SKM-1 (cell line): ENCODE results near the gene SHFL.
A peak's percentile ranks its signal among the peaks of the same experiment; 100 is the strongest.

Source experiments
- DNase-seq: peaks from one replicate; lab custom pipeline; 2025; ENCODE audit not compliant: unreplicated experiment; lab: John Stamatoyannopoulos, UW

Gene SHFL

DNA sequence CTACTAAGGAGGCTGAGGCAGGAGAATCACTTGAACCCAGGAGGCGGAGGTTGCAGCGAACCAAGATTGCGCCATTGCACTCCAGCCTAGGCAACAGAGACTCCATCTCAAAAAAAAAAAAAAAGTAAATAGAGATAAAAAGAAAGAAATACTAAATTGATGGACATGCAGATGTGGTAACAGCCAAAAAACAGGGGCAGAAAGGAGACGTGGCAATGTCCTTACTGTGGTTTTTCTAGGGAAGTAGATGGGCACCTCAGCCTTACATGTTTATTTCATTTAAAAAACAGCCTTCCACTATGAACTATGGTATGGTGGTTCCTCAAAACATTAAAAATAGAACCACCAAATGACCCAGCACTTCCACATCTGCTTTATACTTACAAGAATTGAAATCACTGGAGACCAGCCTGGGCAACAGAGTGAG lies 40.1 kb downstream of the SHFL start:
- peak; percentile 65 for DNase-seq

DNA sequence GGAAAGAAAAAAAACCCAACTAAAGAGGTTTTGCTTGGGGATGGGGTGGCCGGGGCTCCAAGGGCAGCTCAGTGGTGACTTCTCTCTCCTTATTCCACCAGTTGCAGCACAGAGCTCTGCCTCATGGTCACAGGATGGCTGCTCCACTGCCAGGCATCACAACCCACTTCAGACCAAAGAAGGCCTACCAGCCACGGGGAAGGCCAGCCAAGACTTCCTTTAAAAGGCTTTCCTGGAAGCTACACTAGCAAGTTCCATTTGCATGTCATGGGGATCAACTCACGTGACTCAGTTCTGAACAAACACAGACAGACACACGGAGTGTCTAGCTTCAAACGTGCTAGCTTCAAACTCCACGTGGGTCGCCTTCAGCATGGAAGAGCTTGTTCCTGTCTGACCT lies 46.8 kb downstream of the SHFL start:
- no peak for DNase-seq

DNA sequence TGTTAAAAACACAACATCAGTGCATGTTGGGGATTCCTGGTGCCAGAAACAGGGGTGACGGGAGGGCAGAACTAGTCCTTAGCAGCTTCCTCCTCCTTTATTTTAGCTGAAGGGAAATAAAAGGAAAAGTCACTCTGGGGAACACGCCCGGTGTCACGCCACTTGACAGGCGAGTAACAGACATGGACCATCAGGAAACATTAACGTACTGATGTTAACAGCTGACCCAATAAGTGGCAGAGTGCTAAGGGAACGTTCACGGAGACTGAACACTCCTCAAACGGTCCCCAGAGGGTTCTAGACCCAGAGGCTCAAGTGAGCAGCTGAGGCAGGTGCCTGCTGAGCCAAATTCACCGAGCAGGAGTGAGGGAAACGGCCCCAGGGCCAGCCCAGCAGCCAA lies 47.5 kb downstream of the SHFL start:
- DNase-seq, result no peak

DNA sequence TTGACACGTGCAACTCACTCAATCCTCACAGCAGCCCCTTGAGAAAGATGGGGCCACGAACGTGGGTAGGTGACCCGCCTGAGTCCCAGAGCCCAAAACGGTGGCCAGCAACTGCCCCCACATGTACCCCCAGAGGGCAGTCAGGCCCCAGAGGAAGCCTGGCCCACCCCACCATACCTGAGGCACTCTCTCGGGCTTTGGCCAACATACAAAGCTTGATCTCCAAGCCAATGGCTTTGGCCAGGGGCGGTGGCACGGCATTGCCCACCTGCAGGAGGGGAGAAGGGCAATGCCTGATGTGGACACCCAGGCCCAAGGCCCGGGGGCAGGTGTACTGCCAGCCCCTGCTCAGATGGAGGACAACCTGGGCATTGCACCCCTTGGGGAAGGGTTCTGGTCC lies 47.9 kb downstream of the SHFL start:
- DNase-seq, result no peak

DNA sequence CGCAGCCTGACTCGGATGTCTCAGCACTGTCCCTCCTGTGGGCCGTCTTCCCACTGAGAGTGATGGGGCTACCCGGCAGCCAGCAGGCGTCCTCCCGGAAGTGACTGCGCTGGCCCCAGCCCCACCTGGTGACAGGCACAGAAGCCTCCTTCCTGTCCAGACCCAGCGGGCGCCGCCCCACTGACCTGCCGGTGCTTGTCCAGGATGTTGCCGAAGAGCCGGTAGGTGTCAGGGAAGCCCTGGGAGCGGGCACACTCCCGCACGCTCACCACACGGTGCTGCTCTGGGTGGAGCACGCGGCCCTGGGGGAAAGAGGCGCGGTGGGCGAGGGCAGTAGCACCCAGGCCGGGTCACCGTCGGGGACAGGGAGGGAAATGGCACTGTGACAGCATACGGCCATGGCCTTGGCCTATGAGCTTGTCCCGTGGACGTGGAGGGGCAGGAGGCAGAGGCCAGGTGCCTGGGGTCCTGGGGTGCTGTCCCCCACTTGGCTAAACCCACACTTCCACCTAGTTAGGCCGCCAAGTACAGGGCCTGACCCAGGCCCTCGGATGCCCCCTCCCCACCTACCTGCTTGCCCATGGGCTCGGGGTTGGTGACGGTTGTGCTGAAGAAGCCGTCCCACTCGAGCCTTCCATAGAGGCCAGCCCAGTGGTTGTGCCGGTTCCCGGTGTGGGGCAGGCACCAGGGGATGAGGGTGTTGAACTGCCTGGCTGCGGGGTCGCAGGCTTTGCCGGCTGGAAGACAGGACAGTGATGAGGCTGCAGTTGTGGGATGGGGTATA lies 49.6 kb downstream of the SHFL start:
- no peak for DNase-seq

DNA sequence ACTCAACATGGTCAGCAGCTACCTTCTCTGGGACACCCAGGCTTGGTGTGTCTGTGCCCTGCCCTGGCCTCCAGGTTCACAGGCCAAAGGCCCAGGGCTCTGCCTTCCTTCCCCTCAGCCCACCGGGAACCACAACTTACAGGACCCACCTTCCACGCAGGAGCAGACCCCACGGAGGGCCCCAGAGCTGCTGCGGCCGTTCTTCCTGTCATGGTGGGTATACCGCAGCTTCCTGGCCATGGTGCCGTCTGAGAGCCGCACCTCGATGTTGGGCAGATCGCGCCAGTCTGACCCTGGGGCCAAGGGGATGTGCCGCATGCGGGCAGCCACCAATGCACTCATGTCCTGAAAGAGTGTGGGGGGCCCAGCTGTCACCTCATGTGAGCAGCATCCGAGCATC lies 50.8 kb downstream of the SHFL start:
- no peak for DNase-seq

DNA sequence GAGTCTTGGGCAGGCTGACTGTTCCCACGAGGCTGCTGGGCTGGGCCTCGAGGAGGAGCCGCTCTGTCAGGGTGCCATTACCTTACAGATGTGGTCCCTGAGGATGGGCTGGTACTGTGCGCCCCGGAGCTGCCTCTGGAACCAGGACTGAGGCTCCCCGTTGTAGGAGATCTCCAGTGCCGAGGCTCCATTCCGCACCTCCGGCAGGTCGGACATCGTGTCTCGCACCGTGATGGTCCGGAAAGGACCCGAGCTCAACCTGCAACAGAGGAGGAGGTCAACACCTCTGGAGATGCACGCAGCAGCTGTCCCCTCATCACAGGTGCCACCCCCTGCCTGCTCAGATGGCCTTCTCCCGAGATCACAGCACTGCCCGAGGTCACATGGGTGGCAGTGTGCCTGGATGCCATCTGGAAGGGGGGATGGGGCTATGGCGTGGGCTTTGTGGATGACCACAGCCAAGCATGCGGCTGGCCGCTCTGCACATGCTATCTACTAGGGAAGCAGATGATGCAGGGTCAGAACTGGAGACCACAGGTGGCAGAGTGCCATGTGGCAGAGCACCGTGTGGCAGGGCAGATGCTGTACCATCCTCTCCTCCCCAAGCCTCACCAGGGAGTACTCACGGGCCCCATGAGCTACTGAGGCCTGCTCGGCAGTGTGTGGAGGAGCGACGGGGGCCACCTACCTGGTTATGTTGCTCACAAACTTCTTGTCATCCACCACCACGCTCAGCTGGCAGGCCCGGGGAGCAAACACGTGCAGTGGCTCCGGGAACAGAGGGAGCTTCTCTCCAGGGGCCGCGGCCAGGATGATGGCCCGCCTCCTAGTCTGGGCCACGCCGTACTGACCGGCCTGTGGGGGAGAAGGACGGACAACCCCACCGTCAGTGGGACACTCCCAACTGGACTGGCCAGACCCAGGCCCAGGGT lies 51.9 kb downstream of the SHFL start:
- no peak for DNase-seq

DNA sequence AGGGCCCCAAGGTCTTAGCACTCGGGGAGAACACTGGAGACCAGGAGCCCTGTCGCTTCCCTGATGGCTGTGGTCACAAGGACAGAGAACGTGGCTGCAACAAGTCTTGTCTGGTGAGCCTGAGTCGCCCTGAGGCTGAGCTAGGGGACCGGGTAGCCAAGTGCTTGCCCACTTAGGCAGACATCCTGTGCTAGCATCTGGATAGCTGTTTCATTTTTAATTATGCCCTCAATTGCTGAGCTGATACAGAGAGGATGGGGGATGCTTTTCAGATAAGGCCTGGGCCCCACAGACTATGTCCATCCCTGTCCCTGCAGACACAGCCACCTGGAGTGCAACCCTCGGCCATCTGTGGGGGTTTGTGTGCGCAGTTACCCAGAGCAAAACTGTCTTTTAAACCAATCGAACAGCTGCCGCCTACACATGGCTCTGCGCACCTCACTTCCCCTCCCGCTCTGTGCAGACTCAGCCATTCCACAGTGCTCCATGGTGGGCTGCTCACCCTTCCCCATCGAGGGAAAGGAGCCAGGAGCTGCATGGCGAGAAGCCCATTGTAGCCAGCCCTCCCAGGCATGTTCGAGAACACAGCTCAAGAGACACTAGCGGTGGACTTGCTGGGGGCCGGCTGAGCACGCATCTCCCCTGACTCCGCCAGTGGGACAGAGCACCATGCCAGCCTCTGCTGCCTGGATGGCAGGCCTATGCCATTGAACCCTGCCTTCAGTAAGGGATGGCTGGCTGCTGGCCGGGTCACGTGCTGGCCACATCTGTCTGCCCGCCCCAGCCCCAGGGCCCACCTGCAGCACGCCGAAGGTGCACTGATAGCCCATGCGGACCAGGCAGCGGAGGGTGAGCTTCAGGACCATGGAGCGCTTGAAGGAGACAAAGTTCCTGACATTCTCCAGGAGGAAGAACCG lies 53.0 kb downstream of the SHFL start:
- no peak for DNase-seq

DNA sequence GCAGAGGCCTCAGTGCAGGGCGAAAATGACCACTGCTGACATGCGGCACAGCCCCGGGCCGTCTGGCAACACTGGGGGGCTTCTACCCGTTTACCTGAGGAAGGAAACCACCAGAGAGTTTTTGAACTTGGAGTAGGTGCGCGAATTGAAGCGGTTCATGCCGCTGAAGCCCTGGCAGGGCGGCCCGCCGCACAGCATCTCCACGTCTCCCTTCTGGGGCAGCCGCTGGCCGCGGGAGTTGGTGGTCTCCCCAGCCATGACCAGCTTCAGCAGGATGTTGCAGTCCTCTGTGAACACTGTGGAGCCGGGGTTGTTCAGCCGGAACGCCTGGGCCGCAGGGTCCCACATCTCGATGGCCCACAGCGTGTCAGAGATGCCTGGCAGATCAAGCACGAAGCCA lies 53.8 kb downstream of the SHFL start:
- DNase-seq, result no peak

DNA sequence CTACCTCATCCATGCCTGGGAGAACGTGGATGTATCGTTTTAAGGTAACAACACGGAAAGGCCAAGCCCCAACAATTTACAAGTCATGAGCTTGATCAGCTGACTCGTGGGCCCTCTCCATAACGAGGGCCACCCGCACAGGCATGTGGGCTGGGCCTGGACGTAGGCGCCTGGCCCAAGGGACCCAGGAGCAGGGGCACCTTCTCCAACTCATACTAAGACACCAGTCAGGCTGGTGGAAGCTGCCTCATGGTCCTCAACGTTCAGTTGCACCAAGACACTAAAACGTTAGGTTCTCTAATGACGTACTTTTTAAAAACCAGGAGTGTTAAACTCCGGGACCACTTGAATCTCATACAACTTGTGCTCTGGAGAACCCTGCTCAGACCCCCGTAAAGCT lies 55.4 kb downstream of the SHFL start:
- DNase-seq, result no peak

DNA sequence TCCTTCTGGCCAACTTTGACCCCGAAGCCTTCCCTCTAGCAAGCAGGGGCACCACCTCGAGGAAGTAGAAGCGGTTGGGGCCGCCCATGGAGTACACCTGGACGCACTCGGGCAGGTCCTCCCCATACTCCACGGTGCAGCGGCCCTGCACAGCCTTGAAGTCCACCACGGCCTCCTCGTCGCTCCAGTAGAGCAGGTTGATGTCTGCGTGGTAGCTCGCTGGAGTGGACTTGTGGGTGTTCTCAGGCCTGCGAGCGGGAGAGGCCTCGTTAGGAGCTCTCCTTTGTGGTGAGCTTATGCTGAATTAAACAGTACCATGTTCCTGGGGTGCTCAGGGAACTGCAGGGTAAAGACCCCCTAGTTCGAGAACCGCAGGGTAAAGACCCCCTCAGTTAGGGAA lies 55.9 kb downstream of the SHFL start:
- no peak for DNase-seq
